Activated T-cell treated with anti-CD3 and anti-CD28 coated beads for 48 hours (primary cell): ENCODE results near the gene CCDC178.

ENCODE experiments used
- DNase-seq: peaks from one replicate; pipeline ENCODE4 v3.0.0-alpha.2; 2020; ENCODE audit warnings: low read depth

CCDC178 gene

DNA sequence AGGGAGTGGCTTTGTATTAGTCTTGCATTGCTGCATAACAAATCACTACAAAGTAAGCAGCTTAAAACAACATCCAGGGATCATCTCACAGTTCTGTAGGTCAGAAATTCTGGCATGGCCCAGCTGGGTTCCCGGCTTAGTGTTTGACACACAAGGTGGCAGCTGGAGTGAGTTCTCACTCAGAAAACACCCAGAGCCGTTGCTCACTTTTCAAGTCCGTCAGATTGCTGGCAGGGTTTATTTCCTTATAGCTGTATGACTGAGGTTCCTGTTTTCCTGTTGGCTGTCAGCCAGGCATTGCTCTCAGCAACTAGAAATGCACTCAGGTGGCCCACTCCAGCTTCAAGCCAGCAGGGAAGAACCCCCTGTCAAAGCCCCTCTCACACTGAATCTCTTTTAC is 324.1 kb downstream of the CCDC178 start:
- no peak for DNase-seq

DNA sequence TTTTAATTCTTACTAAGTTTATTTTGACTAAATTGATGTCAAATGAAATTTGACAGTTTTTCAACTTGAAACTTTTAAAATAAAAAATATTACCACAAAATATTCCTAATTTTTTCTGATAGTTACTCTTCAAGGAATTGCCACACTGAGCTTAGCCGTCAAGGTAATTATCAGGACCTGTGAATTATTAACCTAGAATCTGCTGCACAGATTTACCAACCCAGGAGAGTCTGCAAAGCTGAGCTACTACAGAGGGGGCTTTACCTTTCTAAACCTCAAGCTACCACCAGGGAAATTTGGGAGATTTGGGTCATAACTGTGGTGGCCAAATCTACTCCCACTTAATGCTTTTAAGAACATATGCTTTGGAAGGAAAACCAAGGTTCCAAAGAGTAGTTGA is 324.6 kb downstream of the CCDC178 start:
- no peak for DNase-seq

DNA sequence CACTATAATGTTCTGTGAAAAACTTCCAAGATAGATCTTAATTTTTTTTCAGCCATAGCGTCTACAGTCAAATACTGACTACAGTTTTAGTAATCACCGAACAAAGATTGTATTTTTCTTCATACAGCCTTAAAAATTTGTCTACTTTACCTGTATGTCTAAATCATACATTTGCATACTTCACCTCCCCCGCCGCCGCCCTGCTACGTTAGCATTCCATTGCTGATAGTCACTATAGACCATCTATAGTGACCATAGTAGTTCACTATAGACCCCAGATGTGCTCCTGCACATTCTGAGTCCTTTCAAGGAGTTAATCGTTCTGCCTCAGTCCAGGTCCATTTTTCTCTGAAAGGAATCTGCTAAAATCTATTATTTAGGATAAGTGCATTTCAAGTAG is 325.0 kb downstream of the CCDC178 start:
- no peak for DNase-seq

DNA sequence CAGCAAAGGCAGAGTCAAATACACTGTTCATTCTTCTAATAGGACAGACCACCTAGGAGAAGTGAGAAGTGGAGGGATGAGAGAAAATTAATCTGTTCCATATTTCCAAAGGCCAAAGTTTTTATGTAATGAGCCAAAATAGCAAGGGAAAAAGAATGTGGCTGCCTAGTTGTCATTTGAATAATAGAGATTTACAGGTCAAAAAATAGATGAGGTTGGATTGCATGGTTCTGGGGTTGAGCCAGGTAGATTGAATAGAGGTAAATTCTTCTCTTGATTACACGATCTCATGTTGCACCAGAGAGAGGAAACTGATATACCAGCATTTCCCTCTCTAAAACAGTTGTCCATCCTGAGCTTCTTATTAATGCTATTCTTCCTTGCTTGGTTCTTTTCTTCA is 325.8 kb downstream of the CCDC178 start:
- DNase-seq, result no peak

DNA sequence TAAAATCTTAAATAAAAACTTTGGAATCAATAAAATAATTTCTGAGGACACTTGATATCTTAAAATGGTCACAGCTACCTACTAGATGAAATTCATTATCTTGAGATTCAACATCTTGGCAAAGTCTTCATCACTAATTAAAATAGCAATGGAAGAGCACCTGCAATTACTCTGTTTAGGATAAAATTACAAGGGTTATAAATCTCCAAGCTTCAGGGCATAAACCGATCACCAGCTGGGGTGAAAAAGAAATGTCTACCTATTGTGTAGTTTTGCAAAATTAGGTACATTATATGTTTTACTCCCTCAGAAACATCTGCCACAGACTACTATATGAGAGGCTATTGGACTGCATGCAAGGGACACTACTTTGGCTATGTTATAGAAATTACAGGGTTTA is 327.1 kb downstream of the CCDC178 start:
- DNase-seq, result no peak

DNA sequence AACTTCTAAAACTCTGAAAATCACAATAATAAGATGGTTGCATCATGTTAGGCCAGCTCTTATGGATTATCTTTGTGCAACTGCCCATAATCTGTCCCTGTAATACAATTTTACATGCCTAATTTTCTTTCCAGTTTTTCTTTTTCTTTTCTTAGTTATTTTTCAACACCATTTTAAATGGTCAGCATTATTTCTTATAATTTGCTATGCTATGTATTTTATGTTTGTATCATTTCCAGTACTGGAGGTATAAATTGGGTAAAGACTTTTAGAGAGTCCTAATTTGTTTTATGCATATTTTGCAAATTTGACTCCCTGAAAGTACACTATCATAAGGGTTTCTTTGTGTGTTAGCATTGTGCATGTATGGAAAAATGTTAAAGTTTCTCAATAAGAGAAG is 333.0 kb downstream of the CCDC178 start:
- no peak for DNase-seq

DNA sequence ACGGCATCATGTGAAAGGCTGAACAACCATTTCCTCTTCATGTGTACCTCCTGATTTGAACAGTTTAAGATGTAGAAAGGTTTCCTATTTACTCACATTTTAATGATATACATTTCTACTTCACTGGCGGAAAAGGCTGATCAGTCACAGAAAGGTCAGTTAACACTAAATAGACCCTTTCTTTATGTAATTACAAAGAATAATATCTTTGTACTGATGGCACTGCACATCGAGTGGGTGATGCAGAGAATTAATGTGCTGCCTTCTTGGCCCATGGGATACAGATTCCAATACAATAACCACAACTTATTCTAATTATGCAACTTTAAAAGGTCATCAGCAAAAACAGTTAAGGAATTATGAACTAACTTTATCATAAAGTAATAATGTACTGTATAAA is 339.2 kb downstream of the CCDC178 start:
- no peak for DNase-seq

DNA sequence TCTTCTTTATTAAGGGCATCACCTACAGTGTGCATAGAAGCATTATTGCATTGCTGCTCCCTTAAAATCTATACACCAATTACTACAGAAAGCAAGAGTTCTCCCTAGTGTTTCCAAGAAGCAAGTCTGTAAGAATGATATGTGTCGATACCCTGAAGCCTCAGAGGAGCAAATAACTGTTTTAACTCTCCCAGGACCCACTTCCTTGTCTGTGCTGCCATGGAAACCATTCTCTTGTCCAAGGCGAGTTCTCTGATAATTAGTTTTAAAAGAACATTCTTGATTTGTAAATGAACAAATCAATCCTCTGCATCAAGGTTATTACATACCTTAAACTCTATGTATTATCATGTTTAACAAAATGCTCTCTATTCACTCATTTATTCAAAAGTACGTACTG is 340.9 kb downstream of the CCDC178 start:
- DNase-seq, result no peak

DNA sequence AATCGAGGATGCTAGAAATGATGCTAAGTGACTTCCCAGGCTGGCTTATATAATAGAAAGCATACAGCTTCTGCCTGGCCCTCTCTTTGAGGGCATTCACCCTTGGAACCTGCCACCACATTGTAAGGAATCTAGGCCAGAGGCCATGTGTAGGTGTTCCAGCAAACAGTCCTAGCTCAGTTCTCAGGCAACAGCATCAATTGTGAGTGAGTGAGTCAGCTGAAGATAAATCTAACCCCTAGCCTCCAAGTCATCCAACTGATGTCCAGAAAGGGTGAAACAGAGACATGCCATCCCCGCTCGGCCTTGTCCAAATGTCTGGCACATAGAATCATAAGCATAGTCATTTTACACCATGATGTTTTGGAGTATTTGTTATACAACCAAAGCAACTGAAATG is 343.4 kb downstream of the CCDC178 start:
- DNase-seq, result no peak

DNA sequence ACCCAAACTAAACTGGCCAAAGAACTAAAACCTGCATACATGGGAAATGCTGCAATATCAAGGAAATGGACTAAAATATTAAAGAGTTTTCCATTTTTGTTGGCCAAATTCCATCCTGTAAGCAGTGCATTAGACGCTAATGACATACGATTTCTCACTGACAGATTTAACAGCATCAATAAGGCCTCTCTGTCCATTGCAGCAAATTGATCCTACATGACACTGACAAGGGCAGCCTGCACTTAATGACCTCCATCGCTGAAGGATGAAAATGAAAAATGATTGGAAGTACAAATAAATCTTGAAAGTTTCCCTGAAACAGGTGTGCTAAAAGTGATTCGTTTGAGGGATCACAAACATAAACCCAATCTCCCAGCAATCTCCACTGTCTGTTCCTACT is 350.1 kb downstream of the CCDC178 start:
- no peak for DNase-seq

DNA sequence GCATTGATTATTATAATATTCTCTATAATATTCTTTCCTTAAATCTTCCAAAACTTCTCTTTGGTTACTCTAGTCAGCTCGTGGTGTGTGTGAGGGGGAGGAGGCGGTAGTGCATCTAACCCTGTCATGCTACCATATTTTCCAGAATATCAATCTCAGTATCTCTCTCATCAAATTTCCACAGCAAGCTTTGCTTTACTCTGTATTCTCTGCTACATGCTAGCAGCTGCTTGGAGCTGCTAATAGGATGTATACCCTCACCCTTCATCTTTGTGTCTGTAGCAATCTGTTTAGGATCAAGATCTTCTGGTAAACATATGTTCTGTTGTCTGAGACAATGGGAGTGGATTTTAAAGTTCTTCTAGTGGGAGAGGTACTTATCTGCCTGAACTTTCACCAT is 363.9 kb downstream of the CCDC178 start:
- DNase-seq, result no peak

DNA sequence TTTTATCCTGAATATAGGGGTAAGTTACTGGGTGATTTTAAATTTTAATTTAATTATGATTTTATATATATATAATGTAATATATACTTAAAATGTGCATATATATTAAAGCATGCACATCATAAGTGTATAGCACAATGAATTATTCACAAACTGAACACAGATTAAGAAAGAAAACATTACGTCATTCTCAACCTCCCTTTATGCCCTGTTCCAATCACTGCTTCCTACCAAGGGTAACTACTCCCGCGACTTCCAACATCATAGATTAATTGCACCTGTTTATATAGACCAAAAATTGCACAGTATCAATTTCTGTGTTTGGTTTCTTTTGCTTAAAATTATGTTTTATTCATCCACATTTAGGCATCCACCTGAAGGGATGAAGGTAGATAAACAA is 366.4 kb downstream of the CCDC178 start:
- DNase-seq, result no peak

DNA sequence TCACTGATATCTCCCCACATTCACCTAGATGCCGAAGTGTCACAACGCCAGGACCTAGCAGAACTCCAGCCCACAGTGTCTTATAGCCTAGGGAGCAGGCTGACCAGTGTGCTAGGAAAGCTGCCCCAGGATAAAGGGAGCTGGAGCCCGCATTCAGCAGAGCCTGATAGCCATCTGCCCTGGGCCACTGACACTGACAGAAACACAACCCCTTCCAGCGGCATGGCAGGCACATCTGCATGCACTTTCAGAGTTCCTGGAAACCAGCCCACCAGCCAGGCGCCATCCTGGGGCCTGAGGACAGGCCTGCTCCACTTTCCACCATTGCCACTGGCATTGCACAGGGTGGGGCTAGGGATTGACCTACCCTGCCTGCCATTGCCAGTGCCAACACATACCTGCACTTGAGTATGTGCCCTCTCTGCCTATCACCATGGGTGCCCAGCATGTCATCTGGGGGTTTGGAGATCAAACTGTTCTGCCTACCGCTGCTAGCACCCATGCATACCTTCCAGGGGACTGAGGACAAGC is 377.6 kb downstream of the CCDC178 start:
- DNase-seq, result no peak

DNA sequence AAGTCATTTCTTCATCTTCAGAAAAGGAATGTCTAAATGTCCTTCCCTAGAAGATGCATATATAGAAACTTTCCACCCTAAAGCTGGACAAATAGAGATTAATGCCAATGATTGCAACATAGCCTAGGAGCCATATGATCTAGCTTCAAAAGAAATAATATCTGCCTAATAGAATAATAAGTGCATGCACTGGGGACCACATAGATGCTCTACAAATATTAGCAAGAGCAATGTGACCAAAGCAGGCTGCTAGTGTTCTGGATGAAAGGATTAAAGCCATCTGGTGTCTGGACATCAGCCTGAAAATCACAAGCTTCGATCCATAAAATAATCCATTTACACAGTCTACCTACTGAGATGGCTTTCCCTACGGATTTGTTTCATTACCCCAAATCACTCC is 387.6 kb downstream of the CCDC178 start:
- no peak for DNase-seq

DNA sequence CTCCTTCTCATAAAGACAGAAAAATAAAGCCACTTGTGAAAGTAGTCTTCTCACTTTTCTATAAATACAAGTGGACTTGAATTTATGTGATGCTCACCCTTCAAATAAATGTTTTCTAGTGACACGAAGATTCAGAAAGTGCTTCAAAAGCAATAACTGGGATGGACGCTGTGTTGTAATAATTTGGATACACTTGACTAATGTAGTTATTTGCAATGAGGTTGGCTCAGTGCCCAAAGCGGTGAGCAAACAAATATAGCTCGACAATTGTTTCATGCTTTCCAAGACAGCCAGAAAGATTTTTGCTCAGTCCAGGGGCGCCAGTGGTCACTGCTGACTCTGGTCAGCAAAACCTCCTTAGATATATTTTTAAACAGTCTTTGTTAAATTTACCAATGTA is 389.1 kb downstream of the CCDC178 start:
- no peak for DNase-seq

DNA sequence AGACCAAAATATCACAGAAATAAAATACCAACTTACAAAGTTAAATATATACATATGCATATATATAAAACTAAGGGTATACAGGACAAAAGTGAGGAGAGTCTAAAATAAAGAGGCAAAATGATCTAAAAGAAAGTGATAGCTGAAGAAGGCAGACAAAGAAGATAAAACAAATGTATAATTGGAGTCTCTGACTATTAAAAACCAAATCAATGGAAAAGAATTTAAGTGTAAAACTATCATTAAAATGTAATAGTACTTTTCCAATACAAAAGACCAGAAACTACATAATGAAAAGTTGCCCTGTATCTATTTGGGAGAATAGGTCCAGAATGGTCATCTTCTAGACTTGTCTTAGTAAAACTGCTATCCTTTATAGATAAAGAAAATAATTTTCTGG is 400.3 kb downstream of the CCDC178 start:
- DNase-seq, result no peak

DNA sequence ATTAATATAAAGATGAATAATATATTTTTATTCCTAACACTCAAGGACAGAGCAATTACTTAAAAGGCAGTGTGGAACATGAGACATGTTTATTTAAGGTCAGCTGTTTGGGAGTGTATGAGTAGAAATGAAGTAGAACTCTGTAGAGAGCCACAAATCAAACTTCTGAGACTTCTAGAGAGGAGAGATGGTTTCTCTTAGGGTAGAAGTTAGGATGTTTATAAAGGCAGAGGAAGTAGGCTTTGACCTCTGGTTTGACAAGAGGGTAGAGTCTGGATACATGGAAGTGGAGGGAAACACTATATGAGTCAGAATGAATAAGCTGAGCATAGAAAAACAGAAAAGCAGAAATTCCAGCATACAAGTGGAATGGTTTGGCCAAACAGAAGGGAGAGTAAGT is 405.6 kb downstream of the CCDC178 start:
- no peak for DNase-seq

DNA sequence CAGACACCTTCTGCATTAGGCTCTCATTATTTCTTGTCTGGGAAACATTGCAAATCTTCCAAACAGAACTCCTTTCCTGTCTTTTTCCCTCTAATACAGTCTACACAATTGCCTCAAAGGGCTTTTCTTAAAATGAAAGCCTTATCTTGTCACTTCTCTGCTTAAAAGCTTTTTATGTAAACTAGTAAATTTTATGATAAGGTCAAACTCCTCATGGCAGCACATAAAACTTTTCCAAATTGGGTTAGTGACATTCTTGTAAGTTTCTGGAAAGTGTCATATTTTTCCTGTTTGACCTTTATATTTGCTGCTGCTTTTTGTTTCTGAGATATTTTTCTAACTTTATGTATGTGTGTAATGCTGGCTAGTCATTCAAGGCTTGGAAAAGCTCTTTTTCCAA is 406.3 kb downstream of the CCDC178 start:
- no peak for DNase-seq

DNA sequence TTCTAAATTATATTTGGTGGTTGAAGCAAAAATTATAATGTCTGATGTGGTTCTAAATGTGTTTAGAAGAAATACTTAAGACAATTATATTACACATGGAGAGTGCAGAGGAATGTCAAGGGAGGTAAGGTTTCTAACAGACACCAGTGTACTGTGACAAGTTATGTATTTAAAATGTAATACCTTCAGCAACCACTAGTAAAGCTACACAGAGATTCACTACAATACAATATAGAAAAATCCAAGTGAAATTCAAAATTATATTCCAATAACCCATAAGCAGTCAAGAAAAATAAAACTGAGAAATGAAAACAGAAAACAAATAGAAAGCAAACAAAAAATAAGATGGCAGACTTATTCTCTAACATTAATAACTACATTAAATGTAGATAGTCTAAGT is 418.2 kb downstream of the CCDC178 start:
- DNase-seq, result no peak

DNA sequence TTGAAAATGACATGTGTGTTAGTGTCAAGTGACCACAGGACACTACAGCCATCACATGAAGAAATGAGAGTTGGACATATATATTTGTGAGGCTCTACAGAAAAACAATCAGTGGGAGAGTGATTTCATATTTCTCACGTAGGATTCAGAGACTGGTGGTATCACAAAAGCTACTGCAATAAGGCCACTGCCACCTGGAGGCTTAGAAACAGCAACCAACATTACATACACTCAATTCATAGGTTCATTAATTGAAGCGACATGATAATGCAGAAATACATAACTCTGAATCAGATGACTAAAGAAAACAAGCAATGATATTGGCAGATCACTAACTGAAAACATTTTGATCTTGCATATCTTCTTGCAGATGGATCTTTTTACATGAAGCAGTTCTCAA is 419.6 kb downstream of the CCDC178 start:
- DNase-seq, result no peak

DNA sequence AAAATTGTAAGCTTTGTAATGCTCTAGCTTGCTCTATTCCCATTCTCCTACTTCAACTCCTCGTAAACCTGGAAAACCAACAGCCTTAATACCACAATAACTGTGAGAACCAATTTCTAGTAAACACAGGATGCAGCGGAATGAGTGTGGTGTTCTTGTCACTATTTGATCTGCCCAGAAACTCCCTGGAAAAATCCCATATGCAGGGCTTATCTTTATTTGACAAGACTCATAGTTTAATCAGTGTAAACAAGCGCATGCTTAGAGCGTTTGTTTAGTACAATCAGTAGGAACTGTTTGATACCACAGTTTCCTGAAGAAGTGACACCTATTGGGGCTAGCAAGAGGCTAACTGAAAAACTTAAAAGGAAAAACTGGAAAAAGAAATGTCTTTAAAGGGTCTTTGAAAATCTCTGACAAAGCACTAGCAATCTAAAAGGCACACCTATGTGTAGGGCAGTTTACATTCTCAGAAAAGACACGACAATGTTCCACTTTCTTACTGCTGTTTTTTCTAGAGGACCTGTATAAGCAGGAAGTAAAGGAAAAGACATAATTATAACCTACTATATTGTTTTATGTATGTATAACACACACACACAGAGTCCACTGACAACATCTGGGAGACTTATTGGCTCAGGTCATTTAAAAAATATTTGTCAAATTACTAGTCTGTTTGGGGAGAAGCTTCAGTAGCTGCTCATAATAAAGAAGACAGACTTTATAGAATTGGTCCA is 426.3 kb downstream of the CCDC178 start:
- DNase-seq, result no peak

DNA sequence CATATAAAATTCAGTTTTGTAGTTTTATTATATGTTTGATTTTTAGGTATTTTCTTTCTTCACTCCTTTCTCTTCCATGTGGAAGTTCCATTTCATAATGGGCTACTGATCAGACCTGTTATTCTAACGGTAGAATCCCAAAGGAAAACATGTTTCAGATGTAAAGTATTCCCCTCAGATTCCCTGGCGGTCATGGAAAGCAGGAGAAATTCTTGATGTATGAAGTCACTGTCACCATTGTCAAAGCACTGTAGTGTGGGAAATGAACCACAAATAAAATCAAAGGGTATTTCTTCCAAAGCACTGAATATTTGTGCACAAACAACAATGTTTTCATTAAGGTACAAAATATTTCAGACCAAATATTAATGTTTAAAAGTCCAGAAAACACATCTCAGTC is 430.4 kb downstream of the CCDC178 start:
- no peak for DNase-seq

DNA sequence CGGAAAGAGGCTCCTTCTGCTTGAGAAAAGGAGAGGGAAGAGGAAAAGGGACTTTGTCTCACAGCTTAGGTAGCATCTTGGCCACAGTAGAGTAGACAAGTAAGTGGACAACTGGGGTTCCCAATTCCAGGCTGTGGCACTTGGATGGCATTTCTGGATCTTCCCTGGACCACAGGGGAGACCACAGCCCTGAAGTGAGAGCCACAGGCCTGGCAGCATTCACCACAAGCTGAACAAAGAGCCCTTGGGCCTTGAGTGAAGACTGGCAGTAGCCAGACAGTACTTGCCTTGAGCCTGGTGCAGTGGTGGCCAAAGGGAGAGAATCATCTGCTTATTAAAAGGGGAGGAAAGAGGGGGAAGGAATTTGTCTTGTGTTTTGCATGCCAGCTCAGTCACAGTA is 441.6 kb downstream of the CCDC178 start:
- DNase-seq, result no peak

DNA sequence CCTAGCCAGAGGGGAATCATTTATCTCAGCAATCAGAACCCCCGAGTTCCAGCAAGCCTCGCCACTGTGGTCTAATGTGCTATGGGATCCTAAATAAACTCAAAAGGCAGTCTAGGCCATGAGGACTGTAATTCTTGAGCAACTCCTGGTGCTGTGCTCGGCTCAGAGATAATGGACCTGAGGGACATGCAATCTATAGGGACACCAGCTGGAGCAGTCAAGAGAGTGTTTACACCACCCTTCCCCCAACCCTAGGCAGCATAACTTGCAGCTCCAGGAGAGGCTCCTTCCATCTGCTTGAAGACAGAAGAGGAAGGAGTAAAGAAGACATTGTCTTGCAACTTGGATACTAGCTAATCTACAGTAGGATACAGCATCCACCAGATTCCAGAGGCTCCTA is 442.2 kb downstream of the CCDC178 start:
- no peak for DNase-seq
